HCT116 (cell line): ENCODE data around the gene ARHGAP33. TPM values are rescaled to one million over a fixed set of nuclear protein-coding genes. Genes with fewer than 3 reads are reported as not detected.

Source experiments
- ATAC-seq: fragments of 200-7000 bp; cut with Tn5 transposase; 2 replicates; pipeline ENCODE4 v1.9.1; 2020; ENCODE audit warnings: mild to moderate bottlenecking, moderate library complexity
- BruUV-seq: library from RNA; stranded (reverse); fragments of 400-500 nt; replicated peaks from 2 replicates; lab custom pipeline; 2021; lab: Mats Ljungman, UMichigan
- CTCF ChIA-PET: fragments of 300-600 bp; sonication (Branson Sonifier 250); formaldehyde crosslinking; loops from one replicate; lab custom pipeline; 2021; ENCODE audit warnings: antibody characterized with exemption; lab: Charles Lee
- POLR2A ChIA-PET: fragments of 300-600, 350-600 bp; sonication (Branson Sonifier 250); formaldehyde crosslinking; loops from one replicate; lab custom pipeline; 2021; ENCODE audit warnings: antibody characterized with exemption; lab: Charles Lee
- RAD21 ChIA-PET, 2 experiments: fragments of 300-600 bp; sonication (Branson Sonifier 250); formaldehyde crosslinking; loops; one replicate each; lab custom pipeline; 2023; ENCODE audit warnings: low total read pairs in 2 of 2; ENCODE audit not compliant: uncharacterized antibody in 2 of 2, unreplicated experiment in 2 of 2, low non-redundant PET in 1 of 2; lab: Charles Lee
- DNase-seq: peaks from one replicate; pipeline ENCODE4 v3.0.0-alpha.2; 2010; ENCODE audit warnings: low read depth, low spot score
- H2AFZ ChIP-seq: fragments of 200-600 bp; shearing (Covaris generic), sonication (generic); 2 replicates; pipeline ENCODE4 v1.6.1; 2017; ENCODE audit warnings: low read depth, mixed run types, mixed read lengths, antibody characterized with exemption, low read length; ENCODE audit not compliant: poor library complexity, severe bottlenecking
- H3K27ac ChIP-seq: 2 replicates; pipeline ENCODE4 v1.5.1; 2012; ENCODE audit warnings: low read depth, low read length
- H3K27me3 ChIP-seq: fragments of 200-600 bp; sonication (generic); 2 replicates; pipeline ENCODE4 v1.6.1; 2016; ENCODE audit warnings: mixed run types, low read length, mixed read lengths; ENCODE audit not compliant: insufficient read depth
- H3K36me3 ChIP-seq, 2 experiments: fragments of 200-500 bp in 1 of 2; fragments of 200-600 bp in 1 of 2; sonication (Bioruptor generic) in 1 of 2; sonication (generic) in 1 of 2; 2 replicates each; pipeline versions ENCODE4 v1.5.1 to v1.6.1; 2014 to 2016; ENCODE audit warnings: low read length in 2 of 2, inconsistent platforms in 1 of 2, mixed read lengths in 1 of 2, mixed run types in 1 of 2; ENCODE audit not compliant: insufficient read depth in 2 of 2, control insufficient read depth in 1 of 2
- H3K4me1 ChIP-seq, 2 experiments: fragments of 200-600 bp in 1 of 2; sonication (generic) in 1 of 2; 2 replicates each; pipeline versions ENCODE4 v1.5.1 to v1.6.1; 2012 to 2017; ENCODE audit warnings: low read length in 2 of 2, inconsistent platforms in 1 of 2, mild to moderate bottlenecking in 1 of 2, mixed read lengths in 1 of 2, mixed run types in 1 of 2, moderate library complexity in 1 of 2; ENCODE audit not compliant: insufficient read depth in 2 of 2, control insufficient read depth in 1 of 2
- H3K4me2 ChIP-seq: fragments of 200-600 bp; sonication (generic); 2 replicates; pipeline ENCODE4 v1.6.1; 2017; ENCODE audit warnings: mixed run types, low read length, mixed read lengths
- H3K4me3 ChIP-seq, 2 experiments: fragments of 200-600 bp in 1 of 2; sonication (generic) in 1 of 2; replicated peaks in 1 of 2; 2 replicates each; pipeline ENCODE4 v1.5.1; 2011 to 2016; ENCODE audit warnings: low read length in 2 of 2, control low read depth in 1 of 2, low read depth in 1 of 2, mild to moderate bottlenecking in 1 of 2, mixed read lengths in 1 of 2, mixed run types in 1 of 2
- H3K79me2 ChIP-seq: fragments of 200-600 bp; sonication (generic); 2 replicates; pipeline ENCODE4 v1.6.1; 2017; ENCODE audit warnings: mild to moderate bottlenecking, mixed run types, low read length, moderate library complexity, mixed read lengths; ENCODE audit not compliant: insufficient read depth
- H3K9ac ChIP-seq: fragments of 200-600 bp; sonication (generic); 2 replicates; pipeline ENCODE4 v1.6.1; 2016; ENCODE audit warnings: low read length, mixed read lengths
- H3K9me2 ChIP-seq: fragments of 200-600 bp; sonication (generic), shearing (Covaris generic); 2 replicates; pipeline ENCODE4 v1.6.1; 2017; ENCODE audit warnings: mixed run types, mild to moderate bottlenecking, moderate library complexity; ENCODE audit not compliant: insufficient read depth
- H3K9me3 ChIP-seq, 2 experiments: fragments of 200-500 bp in 1 of 2; fragments of 200-600 bp in 1 of 2; sonication (Bioruptor generic) in 1 of 2; sonication (generic) in 1 of 2; 2 replicates each; pipeline ENCODE4 v1.6.1; 2014 to 2017; ENCODE audit warnings: low read length in 2 of 2, mixed read lengths in 2 of 2, inconsistent platforms in 1 of 2, low read depth in 1 of 2, mild to moderate bottlenecking in 1 of 2, mixed run types in 1 of 2, moderate library complexity in 1 of 2; ENCODE audit not compliant: control insufficient read depth in 1 of 2, insufficient read depth in 1 of 2
- H4K20me1 ChIP-seq: fragments of 200-600 bp; sonication (generic), shearing (Covaris generic); 2 replicates; pipeline ENCODE4 v1.6.1; 2017; ENCODE audit warnings: mixed run types, mild to moderate bottlenecking, moderate library complexity; ENCODE audit not compliant: insufficient read depth
- CBX3 ChIP-seq: IDR thresholded peaks from 2 replicates; pipeline ENCODE4 v1.6.1; 2012; ENCODE audit warnings: low read depth
- ELF1 ChIP-seq: IDR thresholded peaks from 2 replicates; pipeline ENCODE4 v1.6.1; 2012; ENCODE audit warnings: low read depth, borderline replicate concordance
- EZH2 ChIP-seq: fragments of 200-600 bp; sonication (generic); IDR thresholded peaks from 2 replicates; pipeline ENCODE4 v1.6.1; 2017; ENCODE audit warnings: antibody characterized with exemption, mixed run types
- FOSL1 ChIP-seq: IDR thresholded peaks from 2 replicates; pipeline ENCODE4 v1.6.1; 2012; ENCODE audit warnings: low read depth
- POLR2AphosphoS5 ChIP-seq: IDR thresholded peaks from 2 replicates; pipeline ENCODE4 v1.6.1; 2011; ENCODE audit warnings: mild to moderate bottlenecking, low read depth, low read length, moderate library complexity
- RAD21 ChIP-seq: IDR thresholded peaks from 2 replicates; pipeline ENCODE4 v1.6.1; 2012; ENCODE audit warnings: low read depth, mild to moderate bottlenecking
- SIN3A ChIP-seq: IDR thresholded peaks from 2 replicates; pipeline ENCODE4 v1.6.1; 2012; ENCODE audit warnings: low read depth
- ZBTB33 ChIP-seq: IDR thresholded peaks from 2 replicates; pipeline ENCODE4 v1.6.1; 2011; ENCODE audit warnings: mild to moderate bottlenecking, low read length, moderate library complexity; ENCODE audit not compliant: insufficient replicate concordance; ENCODE audit errors: extremely low read depth
- ZFX ChIP-seq: fragments of 450-650 bp; IDR thresholded peaks from 2 replicates; pipeline ENCODE4 v1.6.1; 2017
- intact Hi-C: fragments of 100-400 bp; cut with micrococcal nuclease; formaldehyde crosslinking; loops from 2 replicates; pipeline ENCODE4 v1.10.0; 2022
- total RNA-seq: library from RNA; stranded (reverse); gene quantifications from one replicate; pipeline ENCODE4 v1.2.1, GENCODE V29; 2021; ENCODE audit not compliant: unreplicated experiment
- TF ChIP-seq, protein P1 (sequence below): IDR thresholded peaks from 2 replicates; pipeline ENCODE4 v1.6.1; 2012; ENCODE audit warnings: low read depth
- TF ChIP-seq, protein P2 (sequence below): IDR thresholded peaks from 2 replicates; pipeline ENCODE4 v1.6.1; 2012

ARHGAP33 gene
- total RNA-seq, 1 experiment from 2014 or later: 30.2 TPM

DNA sequence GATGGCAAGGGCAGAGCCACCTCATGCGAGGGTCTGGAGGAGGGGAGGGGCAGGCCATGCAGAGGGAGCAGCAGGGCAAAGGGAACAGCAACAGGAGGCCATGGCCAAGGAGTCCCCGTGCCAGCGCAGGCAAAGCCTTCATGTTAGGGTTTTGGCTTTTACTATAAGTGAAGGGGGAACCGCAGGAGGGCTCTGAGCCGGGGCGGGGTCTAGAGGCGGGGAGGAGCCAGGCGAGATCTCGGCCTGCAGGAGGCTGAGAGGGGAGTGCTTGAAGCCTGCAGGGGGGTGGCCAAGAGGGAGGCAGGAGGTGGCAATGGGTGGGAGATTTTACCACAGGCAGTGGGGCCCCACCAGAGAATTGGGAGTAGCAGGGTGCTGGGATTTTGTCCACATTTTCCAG, 6.3 kb downstream of the ARHGAP33 start:
- H3K27ac ChIP-seq: no peak overlapping the region
- no peaks in the 10 kb centered on the region for H3K9me2 ChIP-seq
- H2AFZ ChIP-seq: no peak overlapping the region
- no peak for TF ChIP-seq SIN3A
- TF ChIP-seq ZBTB33: no peak
- no peak for TF ChIP-seq ELF1
- no peak for TF ChIP-seq FOSL1
- no peak for TF ChIP-seq RAD21
- TF ChIP-seq POLR2AphosphoS5: no peak
- TF ChIP-seq, protein P1, sequence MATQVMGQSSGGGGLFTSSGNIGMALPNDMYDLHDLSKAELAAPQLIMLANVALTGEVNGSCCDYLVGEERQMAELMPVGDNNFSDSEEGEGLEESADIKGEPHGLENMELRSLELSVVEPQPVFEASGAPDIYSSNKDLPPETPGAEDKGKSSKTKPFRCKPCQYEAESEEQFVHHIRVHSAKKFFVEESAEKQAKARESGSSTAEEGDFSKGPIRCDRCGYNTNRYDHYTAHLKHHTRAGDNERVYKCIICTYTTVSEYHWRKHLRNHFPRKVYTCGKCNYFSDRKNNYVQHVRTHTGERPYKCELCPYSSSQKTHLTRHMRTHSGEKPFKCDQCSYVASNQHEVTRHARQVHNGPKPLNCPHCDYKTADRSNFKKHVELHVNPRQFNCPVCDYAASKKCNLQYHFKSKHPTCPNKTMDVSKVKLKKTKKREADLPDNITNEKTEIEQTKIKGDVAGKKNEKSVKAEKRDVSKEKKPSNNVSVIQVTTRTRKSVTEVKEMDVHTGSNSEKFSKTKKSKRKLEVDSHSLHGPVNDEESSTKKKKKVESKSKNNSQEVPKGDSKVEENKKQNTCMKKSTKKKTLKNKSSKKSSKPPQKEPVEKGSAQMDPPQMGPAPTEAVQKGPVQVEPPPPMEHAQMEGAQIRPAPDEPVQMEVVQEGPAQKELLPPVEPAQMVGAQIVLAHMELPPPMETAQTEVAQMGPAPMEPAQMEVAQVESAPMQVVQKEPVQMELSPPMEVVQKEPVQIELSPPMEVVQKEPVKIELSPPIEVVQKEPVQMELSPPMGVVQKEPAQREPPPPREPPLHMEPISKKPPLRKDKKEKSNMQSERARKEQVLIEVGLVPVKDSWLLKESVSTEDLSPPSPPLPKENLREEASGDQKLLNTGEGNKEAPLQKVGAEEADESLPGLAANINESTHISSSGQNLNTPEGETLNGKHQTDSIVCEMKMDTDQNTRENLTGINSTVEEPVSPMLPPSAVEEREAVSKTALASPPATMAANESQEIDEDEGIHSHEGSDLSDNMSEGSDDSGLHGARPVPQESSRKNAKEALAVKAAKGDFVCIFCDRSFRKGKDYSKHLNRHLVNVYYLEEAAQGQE: no peak
- no peak for TF ChIP-seq ZFX
- no peak for TF ChIP-seq EZH2
- no peak for TF ChIP-seq CBX3
- TF ChIP-seq, protein P2, sequence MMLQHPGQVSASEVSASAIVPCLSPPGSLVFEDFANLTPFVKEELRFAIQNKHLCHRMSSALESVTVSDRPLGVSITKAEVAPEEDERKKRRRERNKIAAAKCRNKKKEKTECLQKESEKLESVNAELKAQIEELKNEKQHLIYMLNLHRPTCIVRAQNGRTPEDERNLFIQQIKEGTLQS: no peak
- intact Hi-C loops: no loop called here
- no peak overlapping the region for H3K4me3 ChIP-seq
- no peaks in the 10 kb centered on the region for H4K20me1 ChIP-seq
- no peak overlapping the region for H3K4me2 ChIP-seq
- no TSS peak for BruUV-seq
- no peak for DNase-seq
- H3K9ac ChIP-seq: no peak overlapping the region
- ChIA-PET POLR2A (no interaction called here), CTCF (no interaction called here), RAD21 (no interaction called here)
- ATAC-seq: no peak
- peaks cover 2 to 4% of the 10 kb centered on the region in 2 experiments; a peak in 2 of 4 replicates for H3K36me3 ChIP-seq
- H3K79me2 ChIP-seq: no peaks in the 10 kb centered on the region
- no peaks in the 10 kb centered on the region for H3K9me3 ChIP-seq
- H3K27me3 ChIP-seq: no peaks in the 10 kb centered on the region
- H3K4me1 ChIP-seq: no peaks in the 10 kb centered on the region
